A549 treated with dexamethasone at 1 μM for 4 hours (cell line): ENCODE results near the gene LHFPL2. TPM values are rescaled to one million over a fixed set of nuclear protein-coding genes. Genes with fewer than 3 reads are reported as not detected.

ENCODE experiments used
- total RNA-seq: library from RNA; stranded (reverse); fragments of 200-300 nt; extraction: Qiagen RNA extraction; gene quantifications from 5 replicates; pipeline ENCODE4 v1.2.3, GENCODE V29; 2022

LHFPL2 gene
- total RNA-seq, result 61.5 to 84.2 TPM (median 77.3 TPM) in 5 replicates

GRCh38 chr5:78648359-78649210, at the start of gene LHFPL2:
TSS of gene LHFPL2 (minus strand) at chr5:78648772. CDS start at chr5:78510213, 138,559 bp downstream.

